Loucy (cell line): ENCODE results near the gene ZNF543.

ENCODE experiments used
- H2AFZ ChIP-seq: fragments of 200-600 bp; sonication (generic); 2 replicates; pipeline ENCODE4 v1.6.0; 2016; ENCODE audit warnings: antibody characterized with exemption, mild to moderate bottlenecking, low read length, moderate library complexity
- H3F3A ChIP-seq: fragments of 200-600 bp; 2 replicates; pipeline ENCODE4 v1.6.0; 2016; ENCODE audit warnings: antibody characterized with exemption, low read depth, mild to moderate bottlenecking
- H3K27me3 ChIP-seq: fragments of 200-600 bp; sonication (generic); 2 replicates; pipeline ENCODE4 v1.6.1; 2014; ENCODE audit warnings: low read length, mild to moderate bottlenecking; ENCODE audit not compliant: insufficient read depth, poor library complexity, severe bottlenecking
- H3K36me3 ChIP-seq: fragments of 200-600 bp; sonication (generic); 2 replicates; pipeline ENCODE4 v1.6.1; 2016; ENCODE audit warnings: low read length; ENCODE audit not compliant: insufficient read depth
- H3K4me1 ChIP-seq: fragments of 200-600 bp; sonication (generic); 2 replicates; pipeline ENCODE4 v1.5.1; 2014; ENCODE audit warnings: low read length, mild to moderate bottlenecking; ENCODE audit not compliant: insufficient read depth, poor library complexity, severe bottlenecking
- H3K4me2 ChIP-seq: fragments of 200-600 bp; sonication (generic); 2 replicates; pipeline ENCODE4 v1.6.0; 2014; ENCODE audit warnings: antibody characterized with exemption, low read length, low read depth, mild to moderate bottlenecking; ENCODE audit not compliant: poor library complexity, severe bottlenecking
- H3K4me3 ChIP-seq: fragments of 200-600 bp; sonication (generic); 2 replicates; pipeline ENCODE4 v1.5.1; 2014; ENCODE audit warnings: low read length, mild to moderate bottlenecking, mixed read lengths; ENCODE audit not compliant: poor library complexity, severe bottlenecking
- H3K79me2 ChIP-seq: fragments of 200-600 bp; sonication (generic); 2 replicates; pipeline ENCODE4 v1.6.1; 2014; ENCODE audit warnings: low read length; ENCODE audit not compliant: insufficient read depth
- H3K9ac ChIP-seq: fragments of 200-600 bp; sonication (generic); 2 replicates; pipeline ENCODE4 v1.6.0; 2014; ENCODE audit warnings: mild to moderate bottlenecking, low read depth, low read length, moderate library complexity; ENCODE audit not compliant: poor library complexity, severe bottlenecking
- H3K9me2 ChIP-seq: fragments of 200-600 bp; sonication (generic); replicated peaks from 2 replicates; pipeline ENCODE4 v1.6.1; 2016; ENCODE audit warnings: low read depth, low read length, mixed read lengths
- H3K9me3 ChIP-seq: fragments of 200-600 bp; sonication (generic); 2 replicates; pipeline ENCODE4 v1.6.1; 2014; ENCODE audit warnings: mild to moderate bottlenecking, antibody characterized with exemption, low read length, low read depth; ENCODE audit not compliant: insufficient read depth
- H4K20me1 ChIP-seq: fragments of 200-600 bp; sonication (generic); 2 replicates; pipeline ENCODE4 v1.6.0; 2014; ENCODE audit warnings: antibody characterized with exemption, low read length, mild to moderate bottlenecking; ENCODE audit not compliant: insufficient read depth, poor library complexity, severe bottlenecking
- CTCF ChIP-seq: fragments of 200-600 bp; sonication (generic); conservative IDR thresholded peaks from 2 replicates; pipeline ENCODE4 v1.5.1; 2014; ENCODE audit warnings: mild to moderate bottlenecking, antibody characterized with exemption, low read length
- EZH2phosphoT487 ChIP-seq: fragments of 200-600 bp; IDR thresholded peaks from 2 replicates; pipeline ENCODE4 v1.6.1; 2018; ENCODE audit warnings: antibody characterized with exemption, mild to moderate bottlenecking, moderate library complexity, borderline replicate concordance

Gene ZNF543

GRCh38 chr19:57280165-57280961 lies 39.9 kb upstream of the ZNF543 start, which contains the start of gene ZNF460:
Gene ZNF460, plus strand, starts transcription at chr19:57280485. Its CDS starts 322 bp downstream, at chr19:57280807.
- H3K79me2 ChIP-seq: peaks cover 53% of the 10 kb centered on the region
- H3K36me3 ChIP-seq: peaks cover 15% of the 10 kb centered on the region; the same call in 1 of the 2 replicates
- H3K9me3 ChIP-seq: no peaks in the 10 kb centered on the region
- H3K4me1 ChIP-seq: peaks cover 12% of the 10 kb centered on the region
- H3K4me2 ChIP-seq: peak within 1 kb of the TSS; percentile 86
- no peaks in the 10 kb centered on the region for H3K9me2 ChIP-seq
- TF ChIP-seq CTCF (no peak; the same call in 1 of the 2 replicates), EZH2phosphoT487 (no peak)
- peak within 1 kb of the TSS; percentile 92 for H3K4me3 ChIP-seq
- H3K9ac ChIP-seq: peak within 1 kb of the TSS; percentile 94
- peak within 1 kb of the TSS; percentile 81 for H2AFZ ChIP-seq
- no peaks in the 10 kb centered on the region for H3K27me3 ChIP-seq
- no peaks in the 10 kb centered on the region for H3F3A ChIP-seq
- peaks cover 40% of the 10 kb centered on the region for H4K20me1 ChIP-seq

GRCh38 chr19:57280962-57281400 lies 39.3 kb upstream of the ZNF543 start:
- Histone ChIP-seq H3K4me1 (peaks cover 12% of the 10 kb centered on the region), H3K4me2 (peak overlapping the region; percentile 86), H3K79me2 (peaks cover 59% of the 10 kb centered on the region), H3F3A (no peaks in the 10 kb centered on the region), H3K9me3 (no peaks in the 10 kb centered on the region), H3K27me3 (no peaks in the 10 kb centered on the region), H3K9me2 (no peaks in the 10 kb centered on the region), H3K36me3 (peaks cover 21% of the 10 kb centered on the region; the same call in 1 of the 2 replicates), H3K4me3 (peak overlapping the region; percentile 92), H4K20me1 (peaks cover 46% of the 10 kb centered on the region), H2AFZ (peak overlapping the region; percentile 72), H3K9ac (peak overlapping the region; percentile 94)
- TF ChIP-seq CTCF (no peak), EZH2phosphoT487 (no peak)

- Histone ChIP-seq H3K79me2 (peaks cover 71% of the 10 kb centered on the region), H4K20me1 (peaks cover 48% of the 10 kb centered on the region), H3K4me1 (peaks cover 12% of the 10 kb centered on the region), H3F3A (no peaks in the 10 kb centered on the region), H3K36me3 (peaks cover 31% of the 10 kb centered on the region; the same call in 1 of the 2 replicates), H3K9ac (peak overlapping the region; percentile 94), H3K27me3 (no peaks in the 10 kb centered on the region), H3K4me2 (peak overlapping the region; percentile 86), H3K4me3 (peak overlapping the region; percentile 92), H2AFZ (no peak overlapping the region), H3K9me3 (no peaks in the 10 kb centered on the region), H3K9me2 (no peaks in the 10 kb centered on the region)
- TF ChIP-seq CTCF (no peak), EZH2phosphoT487 (no peak)
Measured at GRCh38 chr19:57282011-57282643, 38.1 kb upstream of the ZNF543 start.
